T-helper 1 cell (primary cell): ENCODE results near the gene MTF1.

Source experiments
- DNase-seq, 5 donors: peaks; one replicate each; pipeline ENCODE4 v3.0.0-alpha.2; 2012 to 2020

MTF1 gene

DNA sequence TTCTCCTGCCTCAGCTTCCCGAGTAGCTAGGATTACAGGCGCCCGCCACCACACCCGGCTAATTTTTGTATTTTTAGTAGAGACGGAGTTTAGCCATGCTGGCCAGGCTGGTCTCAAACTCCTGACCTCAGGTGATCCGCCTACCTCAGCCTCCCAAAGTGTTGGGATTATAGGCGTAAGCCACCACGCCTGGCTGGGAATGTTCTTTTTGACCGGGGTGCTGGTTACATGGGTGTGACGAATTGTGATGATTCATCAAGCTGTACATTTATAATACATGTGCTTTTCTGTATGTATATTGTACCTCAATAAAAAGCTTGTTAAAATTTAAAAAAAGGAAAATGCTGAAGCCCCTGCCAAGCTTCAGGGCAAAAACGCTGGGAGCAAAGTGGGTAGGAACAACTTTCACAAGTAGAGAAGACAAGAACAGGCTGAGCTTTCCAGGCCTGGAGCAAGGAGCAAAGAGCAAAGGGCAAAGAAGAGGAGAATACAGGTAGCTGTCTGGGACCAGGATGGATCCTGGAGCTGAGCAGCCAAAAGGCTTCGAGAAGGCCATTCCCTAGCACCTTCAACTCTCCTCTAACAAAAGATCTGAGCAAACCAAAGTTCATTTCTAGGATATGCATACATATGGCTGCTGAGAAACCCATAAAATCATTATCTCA lies 30.9 kb downstream of the MTF1 start:
- no peak for DNase-seq

GRCh38 chr1:37825506-37825905 lies 33.9 kb downstream of the MTF1 start:
- DNase-seq, result no peak

DNA sequence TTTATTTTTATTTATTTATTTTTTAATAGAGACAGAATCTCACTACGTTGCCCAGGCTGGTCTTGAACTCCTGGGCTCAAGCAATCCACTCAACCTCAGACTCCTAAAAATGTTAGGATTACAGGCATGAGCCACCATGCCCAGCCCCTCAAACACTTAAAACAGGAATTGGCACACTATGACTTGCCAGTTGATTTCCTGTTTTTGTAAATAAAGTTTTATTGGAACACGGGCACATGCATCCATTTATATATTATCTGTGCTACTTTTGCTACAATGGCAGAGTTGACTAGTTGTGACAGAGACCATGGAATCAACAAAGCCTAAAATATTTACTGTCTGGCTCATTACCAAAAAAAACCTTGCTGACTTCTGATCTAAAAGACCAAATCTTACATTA lies 35.4 kb downstream of the MTF1 start:
- DNase-seq, result no peak

- peak in 1 of 5 donors; percentile 13 for DNase-seq
Measured at GRCh38 chr1:37822906-37823815, 36.2 kb downstream of the MTF1 start.

GRCh38 chr1:37821481-37821880 lies 37.9 kb downstream of the MTF1 start:
- no peak for DNase-seq

GRCh38 chr1:37817481-37817880 lies 41.9 kb downstream of the MTF1 start:
- DNase-seq, result no peak

GRCh38 chr1:37814252-37814651 lies 45.1 kb downstream of the MTF1 start:
- no peak for DNase-seq

DNA sequence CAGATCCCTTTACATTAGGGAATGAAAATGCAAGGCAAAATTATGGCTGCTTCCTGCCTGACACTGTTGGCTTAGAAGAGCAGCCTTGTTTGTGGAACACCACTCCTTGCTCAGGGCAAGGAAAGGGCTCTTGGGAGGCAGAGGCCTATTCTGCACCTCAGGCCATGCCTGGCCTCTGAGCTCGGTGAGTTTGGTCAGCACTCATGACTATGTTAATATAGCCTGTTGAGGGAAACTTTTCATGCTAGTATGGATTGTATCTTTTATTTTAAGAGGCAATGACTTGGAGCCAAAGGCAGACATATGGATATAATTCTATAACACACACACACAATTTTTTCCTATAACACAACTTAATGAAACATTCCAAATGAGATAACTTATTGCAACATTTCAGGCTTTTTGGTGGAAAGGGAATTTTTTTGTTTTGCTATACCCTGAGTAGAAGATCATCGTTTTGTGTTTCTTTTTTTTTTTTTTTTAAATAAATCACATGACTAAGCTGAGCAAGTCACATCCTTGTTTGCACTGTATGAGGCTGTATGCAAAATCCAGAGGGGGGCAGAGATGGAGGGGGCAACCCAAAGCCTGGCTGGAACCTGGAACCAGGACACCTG lies 45.8 kb downstream of the MTF1 start:
- no peak for DNase-seq

DNA sequence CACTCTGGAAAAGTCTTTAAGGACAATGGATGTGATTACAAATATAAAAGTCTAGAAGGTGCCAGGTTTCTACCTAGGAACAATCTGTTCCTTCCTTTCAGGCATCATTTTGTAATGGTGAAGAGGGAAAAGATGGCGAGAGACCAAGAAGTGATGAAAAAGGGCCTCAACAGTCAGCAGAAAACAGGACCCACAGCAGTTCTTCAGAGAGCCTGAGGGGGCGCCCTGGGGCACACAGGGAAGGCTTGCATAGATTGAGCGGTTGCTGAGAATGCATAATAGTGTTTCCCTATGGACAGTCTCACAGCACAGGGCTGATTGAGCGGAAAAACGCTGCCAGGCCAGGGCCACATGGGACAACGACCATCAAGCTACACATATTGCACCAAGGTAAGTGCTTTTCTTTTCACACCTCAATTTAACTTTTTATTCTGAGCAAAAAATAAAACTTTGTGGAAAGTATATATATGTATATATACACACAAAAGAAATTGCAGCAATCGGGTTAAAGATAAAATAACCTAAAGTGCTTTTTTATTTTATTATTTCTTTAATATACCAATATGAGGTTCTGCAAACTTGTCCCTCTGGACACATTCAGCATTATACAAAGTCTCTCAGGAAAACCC lies 48.3 kb downstream of the MTF1 start:
- DNase-seq, result peak in 4 of 5 donors; percentile 35 to 63 (median 52)

- no peak for DNase-seq
Measured at GRCh38 chr1:37809942-37810341, 49.5 kb downstream of the MTF1 start.

DNA sequence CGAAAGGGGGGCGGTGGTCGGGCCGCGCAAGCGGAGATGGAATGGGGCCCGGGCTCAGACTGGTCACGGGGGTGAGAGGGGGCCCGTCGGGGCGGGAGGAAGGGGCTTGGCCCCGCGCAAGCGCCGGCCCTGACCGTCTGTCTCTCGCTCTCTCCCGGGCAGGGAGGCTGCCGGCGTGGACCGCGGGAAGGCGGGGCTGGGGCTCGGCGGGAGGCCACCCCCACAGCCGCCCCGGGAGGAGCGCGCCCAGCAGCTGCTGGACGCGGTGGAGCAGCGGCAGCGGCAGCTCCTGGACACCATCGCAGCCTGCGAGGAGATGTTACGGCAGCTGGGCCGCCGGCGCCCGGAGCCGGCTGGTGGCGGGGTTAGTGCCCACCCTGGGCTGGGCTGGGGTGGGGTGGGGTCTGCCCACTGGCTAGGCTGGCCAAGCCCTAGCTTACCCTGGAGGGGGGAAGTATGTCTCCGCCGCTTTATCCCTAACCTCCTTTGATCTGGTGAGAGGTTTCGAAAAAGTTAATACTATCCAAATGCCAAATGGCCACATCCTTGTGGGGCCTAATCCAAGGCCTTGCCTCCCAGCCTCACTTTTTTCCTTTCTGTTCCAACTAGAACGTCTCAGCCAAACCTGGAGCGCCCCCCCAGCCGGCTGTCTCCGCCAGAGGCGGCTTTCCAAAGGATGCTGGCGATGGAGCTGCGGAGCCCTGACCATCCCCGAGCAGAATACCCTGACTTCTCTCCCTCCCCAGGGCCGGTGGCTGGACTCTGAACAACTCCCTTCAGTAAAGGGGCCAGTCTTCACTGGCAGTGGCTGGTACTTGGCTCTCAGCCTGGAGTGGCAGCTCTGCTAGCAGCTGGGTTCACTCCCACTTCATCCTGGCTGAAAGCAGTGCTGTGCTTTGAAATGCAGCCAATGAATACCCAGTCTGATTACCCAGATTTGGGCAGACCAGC lies 50.7 kb downstream of the MTF1 start:
- peak in 2 of 5 donors; percentile 32 to 41 for DNase-seq

GRCh38 chr1:37807555-37808368 lies 51.6 kb downstream of the MTF1 start, which contains the start of the genes C1orf122 and YRDC:
TSS of gene C1orf122 (plus strand) at chr1:37807790. CDS start at chr1:37808405, 615 bp downstream.
TSS of gene YRDC (minus strand) at chr1:37808208. CDS start at chr1:37808180, 28 bp downstream.
- peak; percentile 78 to 93 (median 87) for DNase-seq

- no peak for DNase-seq
Measured at GRCh38 chr1:37807220-37807554, 52.2 kb downstream of the MTF1 start.

GRCh38 chr1:37802439-37802838 lies 57.0 kb downstream of the MTF1 start:
- no peak for DNase-seq

- no peak for DNase-seq
Measured at GRCh38 chr1:37797750-37798345, 61.5 kb downstream of the MTF1 start.

GRCh38 chr1:37795340-37796125 lies 63.9 kb downstream of the MTF1 start:
- peak in 2 of 5 donors; percentile 26 to 27 for DNase-seq

- DNase-seq, result no peak
Measured at GRCh38 chr1:37794372-37795339, 64.7 kb downstream of the MTF1 start.

GRCh38 chr1:37793773-37794371 lies 65.5 kb downstream of the MTF1 start, which contains the start of gene MANEAL:
TSS of gene MANEAL (plus strand) at chr1:37793847. CDS start at chr1:37794183, 336 bp downstream.
- peak in 2 of 5 donors; percentile 24 to 33 for DNase-seq
